Vagina (tissue), 2 donors: ENCODE measurements around the gene BCAS3.

Source experiments
- POLR2A ChIP-seq, 2 donors: fragments of 450-650 bp; IDR thresholded peaks; one replicate each; pipeline ENCODE4 v1.6.1; 2017; ENCODE audit warnings: antibody characterized with exemption in 2 of 2, mild to moderate bottlenecking in 2 of 2, moderate library complexity in 2 of 2
- POLR2AphosphoS5 ChIP-seq, 2 donors: sonication (generic); formaldehyde crosslinking; IDR thresholded peaks; one replicate each; pipeline ENCODE4 v1.9.0; 2017; ENCODE audit warnings: antibody characterized with exemption in 2 of 2, mild to moderate bottlenecking in 2 of 2, low read depth in 1 of 2; ENCODE audit not compliant: insufficient read depth in 1 of 2
- TF ChIP-seq, protein P1 (sequence below), 3 experiments: fragments of 450-650 bp in 2 of 3; fragments of 200-600 bp in 1 of 3; sonication (generic) in 1 of 3; IDR thresholded peaks; one replicate each; pipeline ENCODE4 v1.5.1; 2017 to 2019; ENCODE audit warnings: antibody characterized with exemption in 3 of 3, mild to moderate bottlenecking in 2 of 3, moderate library complexity in 2 of 3

GRCh38 chr17:61250335-61250890 lies 572.8 kb downstream of the BCAS3 start:
- TF ChIP-seq, protein P1, sequence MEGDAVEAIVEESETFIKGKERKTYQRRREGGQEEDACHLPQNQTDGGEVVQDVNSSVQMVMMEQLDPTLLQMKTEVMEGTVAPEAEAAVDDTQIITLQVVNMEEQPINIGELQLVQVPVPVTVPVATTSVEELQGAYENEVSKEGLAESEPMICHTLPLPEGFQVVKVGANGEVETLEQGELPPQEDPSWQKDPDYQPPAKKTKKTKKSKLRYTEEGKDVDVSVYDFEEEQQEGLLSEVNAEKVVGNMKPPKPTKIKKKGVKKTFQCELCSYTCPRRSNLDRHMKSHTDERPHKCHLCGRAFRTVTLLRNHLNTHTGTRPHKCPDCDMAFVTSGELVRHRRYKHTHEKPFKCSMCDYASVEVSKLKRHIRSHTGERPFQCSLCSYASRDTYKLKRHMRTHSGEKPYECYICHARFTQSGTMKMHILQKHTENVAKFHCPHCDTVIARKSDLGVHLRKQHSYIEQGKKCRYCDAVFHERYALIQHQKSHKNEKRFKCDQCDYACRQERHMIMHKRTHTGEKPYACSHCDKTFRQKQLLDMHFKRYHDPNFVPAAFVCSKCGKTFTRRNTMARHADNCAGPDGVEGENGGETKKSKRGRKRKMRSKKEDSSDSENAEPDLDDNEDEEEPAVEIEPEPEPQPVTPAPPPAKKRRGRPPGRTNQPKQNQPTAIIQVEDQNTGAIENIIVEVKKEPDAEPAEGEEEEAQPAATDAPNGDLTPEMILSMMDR (IDR thresholded peaks at IDR 0.05), result no peak
- no peak for TF ChIP-seq POLR2AphosphoS5 (IDR thresholded peaks at IDR 0.05; ENCODE audit: insufficient read depth in 1 of 2, low read depth in 1 of 2)
- TF ChIP-seq POLR2A (IDR thresholded peaks at IDR 0.05), result no peak
